HFF-Myc (cell line): ENCODE measurements around the gene CDH13.

Experiments
- DNase-seq: peaks from one replicate; pipeline ENCODE4 v3.0.0-alpha.2; 2011; ENCODE audit warnings: low read depth; ENCODE audit errors: extremely low read depth
- H3K4me3 ChIP-seq: replicated peaks from 2 replicates; pipeline ENCODE4 v1.5.1; 2011; ENCODE audit warnings: low read depth, mild to moderate bottlenecking, control low read depth, low read length
- CTCF ChIP-seq: IDR thresholded peaks from 2 replicates; pipeline ENCODE4 v1.5.1; 2012; ENCODE audit warnings: mild to moderate bottlenecking, low read depth, low read length, control low read depth; ENCODE audit errors: missing control alignments

CDH13 gene

GRCh38 chr16:82954224-82954929, 327.6 kb downstream of the CDH13 start:
- H3K4me3 ChIP-seq = no peak overlapping the region

GRCh38 chr16:82955741-82956348, 329.1 kb downstream of the CDH13 start:
- H3K4me3 ChIP-seq = no peak overlapping the region
- DNase-seq = no peak
- TF ChIP-seq CTCF = no peak

More at GRCh38 chr16:82954224-82954929, 327.6 kb downstream of the CDH13 start:
- DNase-seq = no peak
- no peak for TF ChIP-seq CTCF

- no peak for DNase-seq
- no peak for TF ChIP-seq CTCF
- no peak overlapping the region for H3K4me3 ChIP-seq
Observed at GRCh38 chr16:82957212-82957611, 330.4 kb downstream of the CDH13 start.

GRCh38 chr16:82960918-82961317, 334.1 kb downstream of the CDH13 start:
- H3K4me3 ChIP-seq = no peak overlapping the region
- no peak for DNase-seq
- no peak for TF ChIP-seq CTCF

- DNase-seq = no peak
- no peak overlapping the region for H3K4me3 ChIP-seq
- no peak for TF ChIP-seq CTCF
Observed at GRCh38 chr16:82963653-82964052, 336.9 kb downstream of the CDH13 start.

GRCh38 chr16:82965808-82966207, 339.0 kb downstream of the CDH13 start:
- no peak for TF ChIP-seq CTCF
- H3K4me3 ChIP-seq = no peak overlapping the region
- no peak for DNase-seq
